Measurements from ENCODE around the gene ICAM4. TPM values are rescaled to one million over a fixed set of nuclear protein-coding genes. Genes with fewer than 3 reads are reported as not detected.

Gene ICAM4
- total RNA-seq, 1 experiment from 2014 or later: 0.52 TPM

- no peak overlapping the region for H3K4me2 ChIP-seq
- no peak overlapping the region for H3K27ac ChIP-seq
- CTCF ChIA-PET: no interaction called here
- no peak overlapping the region for H2AFZ ChIP-seq
- H3K4me1 ChIP-seq (replicated peaks; ENCODE audit: insufficient read depth): peaks cover 5% of the 10 kb centered on the region
- TF ChIP-seq, protein P1, sequence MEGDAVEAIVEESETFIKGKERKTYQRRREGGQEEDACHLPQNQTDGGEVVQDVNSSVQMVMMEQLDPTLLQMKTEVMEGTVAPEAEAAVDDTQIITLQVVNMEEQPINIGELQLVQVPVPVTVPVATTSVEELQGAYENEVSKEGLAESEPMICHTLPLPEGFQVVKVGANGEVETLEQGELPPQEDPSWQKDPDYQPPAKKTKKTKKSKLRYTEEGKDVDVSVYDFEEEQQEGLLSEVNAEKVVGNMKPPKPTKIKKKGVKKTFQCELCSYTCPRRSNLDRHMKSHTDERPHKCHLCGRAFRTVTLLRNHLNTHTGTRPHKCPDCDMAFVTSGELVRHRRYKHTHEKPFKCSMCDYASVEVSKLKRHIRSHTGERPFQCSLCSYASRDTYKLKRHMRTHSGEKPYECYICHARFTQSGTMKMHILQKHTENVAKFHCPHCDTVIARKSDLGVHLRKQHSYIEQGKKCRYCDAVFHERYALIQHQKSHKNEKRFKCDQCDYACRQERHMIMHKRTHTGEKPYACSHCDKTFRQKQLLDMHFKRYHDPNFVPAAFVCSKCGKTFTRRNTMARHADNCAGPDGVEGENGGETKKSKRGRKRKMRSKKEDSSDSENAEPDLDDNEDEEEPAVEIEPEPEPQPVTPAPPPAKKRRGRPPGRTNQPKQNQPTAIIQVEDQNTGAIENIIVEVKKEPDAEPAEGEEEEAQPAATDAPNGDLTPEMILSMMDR (conservative IDR thresholded peaks at IDR 0.05): no peak
- no peak for TF ChIP-seq EZH2 (IDR thresholded peaks at IDR 0.05; ENCODE audit: low read depth)
- peaks cover 41% of the 10 kb centered on the region; the same call in 1 of the 2 replicates for H3F3A ChIP-seq (ENCODE audit: insufficient read depth, low read depth)
- peaks cover 8% of the 10 kb centered on the region; the same call in 1 of the 2 replicates for H3K36me3 ChIP-seq (ENCODE audit: low read depth)
- BruUV-seq (replicated peaks): no TSS peak
- no peaks in the 10 kb centered on the region for H3K9me3 ChIP-seq (ENCODE audit: insufficient read depth, low read depth)
- H3K9me2 ChIP-seq (ENCODE audit: insufficient read depth): no peaks in the 10 kb centered on the region
- POLR2A ChIA-PET (ENCODE audit: unreplicated experiment): no interaction called here
- no peaks in the 10 kb centered on the region for H3K27me3 ChIP-seq (ENCODE audit: insufficient read depth, low read depth)
- intact Hi-C loops (cut with micrococcal nuclease; ENCODE audit: unreplicated experiment): no loop called here
- no peaks in the 10 kb centered on the region for H3K79me2 ChIP-seq (ENCODE audit: low read depth)
- DNase-seq: no peak
- no peak overlapping the region for H3K4me3 ChIP-seq
- H4K20me1 ChIP-seq (ENCODE audit: insufficient read depth): peaks cover 7% of the 10 kb centered on the region
Measured at GRCh38 chr19:10320602-10321416, 34.1 kb downstream of the ICAM4 start.

DNA sequence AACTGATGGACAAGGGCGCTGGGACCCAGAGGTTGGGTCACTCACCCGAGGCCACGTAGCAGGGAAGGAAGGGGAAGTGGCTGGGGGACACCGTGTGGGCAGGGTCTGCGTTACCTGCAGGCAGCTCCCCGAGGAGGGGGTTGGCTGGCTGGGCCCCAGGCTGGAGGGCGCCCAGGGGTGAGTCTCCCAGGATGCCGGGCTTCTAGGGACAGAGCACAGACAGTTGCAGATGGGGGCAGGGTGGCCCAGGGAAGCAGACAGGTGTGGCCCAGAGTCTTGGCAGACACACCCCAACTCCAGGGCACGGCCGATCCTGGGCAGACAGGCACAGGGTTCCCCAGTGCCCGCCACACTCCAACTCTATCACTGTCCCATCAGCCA, 34.7 kb downstream of the ICAM4 start:
- DNase-seq: no peak
- Histone ChIP-seq H3K27ac (no peak overlapping the region), H3K9me2 (ENCODE audit: insufficient read depth) (no peaks in the 10 kb centered on the region), H2AFZ (no peak overlapping the region), H3K4me1 (replicated peaks; ENCODE audit: insufficient read depth) (no peaks in the 10 kb centered on the region), H3K9me3 (ENCODE audit: insufficient read depth, low read depth) (no peaks in the 10 kb centered on the region), H4K20me1 (ENCODE audit: insufficient read depth) (peaks cover 8% of the 10 kb centered on the region), H3K36me3 (ENCODE audit: low read depth) (peaks cover 14% of the 10 kb centered on the region; the same call in 1 of the 2 replicates), H3F3A (ENCODE audit: insufficient read depth, low read depth) (peaks cover 39% of the 10 kb centered on the region; the same call in 1 of the 2 replicates), H3K4me2 (no peak overlapping the region), H3K4me3 (no peak overlapping the region), H3K79me2 (ENCODE audit: low read depth) (no peaks in the 10 kb centered on the region), H3K27me3 (ENCODE audit: insufficient read depth, low read depth) (no peaks in the 10 kb centered on the region)
- BruUV-seq (replicated peaks): no TSS peak
- ChIA-PET POLR2A (ENCODE audit: unreplicated experiment) (no interaction called here), CTCF (no interaction called here)
- TF ChIP-seq EZH2 (IDR thresholded peaks at IDR 0.05; ENCODE audit: low read depth): no peak
- TF ChIP-seq, protein P1 (conservative IDR thresholded peaks at IDR 0.05): no peak
- intact Hi-C loops (cut with micrococcal nuclease; ENCODE audit: unreplicated experiment): no loop called here

DNA sequence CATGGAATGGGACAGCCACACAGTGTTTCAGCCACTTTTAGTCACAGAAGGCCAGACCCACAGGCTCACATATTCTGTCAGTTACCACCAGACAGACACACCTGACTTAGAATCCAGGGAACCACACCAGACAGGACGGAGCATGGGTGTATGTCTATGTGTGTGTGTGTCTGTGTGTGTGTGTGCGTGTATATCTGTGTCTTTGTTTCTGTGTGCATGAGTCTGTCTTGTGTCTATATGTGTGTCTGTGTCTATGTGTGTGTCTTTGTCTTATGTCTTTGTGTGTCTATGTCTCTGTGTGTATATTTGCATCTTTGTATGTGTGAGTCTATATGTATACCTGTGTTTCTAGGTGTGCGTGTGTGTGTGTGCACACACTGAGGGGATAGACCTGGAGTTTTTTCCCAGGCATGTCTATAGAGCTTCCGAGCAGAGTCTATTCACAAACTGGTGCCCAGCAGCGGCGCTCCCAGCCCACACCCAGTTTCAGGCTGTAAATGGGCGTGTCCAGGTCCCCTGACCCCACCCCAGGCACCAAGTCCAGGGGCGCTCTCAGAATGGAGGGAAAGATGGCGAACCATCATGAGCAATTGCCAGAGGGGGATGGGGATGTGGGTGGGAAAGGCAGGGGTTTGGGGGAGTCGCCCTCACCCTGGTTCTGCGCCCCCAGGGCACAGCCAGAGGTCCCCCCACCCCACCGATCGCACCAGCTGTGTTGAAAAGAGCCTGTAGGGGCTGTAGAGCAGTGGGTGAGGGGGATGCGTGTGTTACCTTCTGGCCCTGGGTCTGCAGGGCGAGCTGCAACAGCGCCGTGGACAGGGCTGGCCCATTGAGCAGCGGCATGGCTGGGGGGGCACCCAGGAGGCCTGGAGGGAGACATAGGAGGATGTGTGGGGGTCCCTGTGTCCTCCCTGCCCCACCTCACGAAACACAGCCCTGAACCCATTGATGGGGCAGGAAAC, 35.4 kb downstream of the ICAM4 start:
- intact Hi-C loops (cut with micrococcal nuclease; ENCODE audit: unreplicated experiment): no loop called here
- CTCF ChIA-PET: no interaction called here
- TF ChIP-seq, protein P1 (conservative IDR thresholded peaks at IDR 0.05): no peak
- TF ChIP-seq EZH2 (IDR thresholded peaks at IDR 0.05; ENCODE audit: low read depth): no peak
- POLR2A ChIA-PET (ENCODE audit: unreplicated experiment): no interaction called here
- no peaks in the 10 kb centered on the region for H3K27me3 ChIP-seq (ENCODE audit: insufficient read depth, low read depth)
- no peak overlapping the region for H2AFZ ChIP-seq
- no TSS peak for BruUV-seq (replicated peaks)
- H3K9me2 ChIP-seq (ENCODE audit: insufficient read depth): no peaks in the 10 kb centered on the region
- no peak overlapping the region for H3K4me3 ChIP-seq
- H3K9me3 ChIP-seq (ENCODE audit: insufficient read depth, low read depth): no peaks in the 10 kb centered on the region
- DNase-seq: no peak
- peaks cover 16% of the 10 kb centered on the region for H4K20me1 ChIP-seq (ENCODE audit: insufficient read depth)
- no peak overlapping the region for H3K4me2 ChIP-seq
- no peak overlapping the region for H3K27ac ChIP-seq
- H3K36me3 ChIP-seq (ENCODE audit: low read depth): peaks cover 15% of the 10 kb centered on the region; the same call in 1 of the 2 replicates
- H3K79me2 ChIP-seq (ENCODE audit: low read depth): no peaks in the 10 kb centered on the region
- H3F3A ChIP-seq (ENCODE audit: insufficient read depth, low read depth): peaks cover 39% of the 10 kb centered on the region; the same call in 1 of the 2 replicates
- H3K4me1 ChIP-seq (replicated peaks; ENCODE audit: insufficient read depth): no peaks in the 10 kb centered on the region
